K562 (cell line): ENCODE measurements around the gene XRCC3. TPM values are rescaled to one million over a fixed set of nuclear protein-coding genes. Genes with fewer than 3 reads are reported as not detected.

ENCODE experiments used
- E2F1 ChIP-seq: sonication (generic); formaldehyde crosslinking; IDR thresholded peaks from 2 replicates; pipeline ENCODE4 v1.8.1; 2023; ENCODE audit warnings: mild to moderate bottlenecking, missing genetic modification reagents, moderate library complexity
- E2F3 ChIP-seq: fragments of 250-450 bp; sonication (Bioruptor Pico); IDR thresholded peaks from 2 replicates; pipeline ENCODE4 v1.4.0; 2020; ENCODE audit warnings: mild to moderate bottlenecking
- FIP1L1 ChIP-seq: fragments of 200-400 bp; formaldehyde crosslinking; IDR thresholded peaks from 2 replicates; pipeline ENCODE4 v1.6.1; 2018; ENCODE audit warnings: mild to moderate bottlenecking, low read depth, low read length; ENCODE audit not compliant: poor library complexity, severe bottlenecking
- FOXJ2 ChIP-seq: fragments of 200-800 bp; sonication (Bioruptor generic); IDR thresholded peaks from 2 replicates; pipeline ENCODE4 v1.6.1; 2016; ENCODE audit warnings: missing genetic modification characterization, missing compliant biosample characterization
- LCOR ChIP-seq: sonication (generic); formaldehyde crosslinking; IDR thresholded peaks from 2 replicates; pipeline ENCODE4 v1.8.0; 2022; ENCODE audit warnings: mild to moderate bottlenecking, missing genetic modification reagents
- MEIS2 ChIP-seq: fragments of 450-650 bp; IDR thresholded peaks from 2 replicates; pipeline ENCODE4 v1.6.1; 2014; ENCODE audit warnings: mild to moderate bottlenecking; ENCODE audit not compliant: partially characterized antibody
- PTTG1 ChIP-seq: fragments of 450-650 bp; IDR thresholded peaks from 2 replicates; pipeline ENCODE4 v1.6.1; 2016; ENCODE audit warnings: low read depth, mild to moderate bottlenecking, missing genetic modification characterization, missing compliant biosample characterization
- ZNF133 ChIP-seq: fragments of 250-450 bp; sonication (Bioruptor Pico); IDR thresholded peaks from 2 replicates; pipeline ENCODE4 v1.4.0; 2020; ENCODE audit warnings: mild to moderate bottlenecking
- ZNF609 ChIP-seq: sonication (generic); formaldehyde crosslinking; IDR thresholded peaks from 2 replicates; pipeline ENCODE4 v1.8.1; 2023; ENCODE audit warnings: missing genetic modification reagents, mild to moderate bottlenecking, borderline replicate concordance
- polyA plus RNA-seq, 8 experiments: library from polyadenylated mRNA; depleted of rRNA in 4 of 8; stranded (reverse) in 5 of 8; unstranded in 3 of 8; fragments of >200 nt; fragmentation: Nextera tagmentation in 2 of 8; fragmentation: Illumina TruSeq in 1 of 8; extraction: Ambion mirVana in 2 of 8; extraction: Trizol in 1 of 8; gene quantifications; 2 replicates each; pipeline versions ENCODE4 v1.2.1 to v1.2.3, GENCODE V29; 2011 to 2014; ENCODE audit warnings: inconsistent platforms in 1 of 8, missing spikeins in 1 of 8
- total RNA-seq, 7 experiments: library from RNA; depleted of rRNA in 6 of 7; stranded (reverse); fragments of >200 nt in 6 of 7; fragmentation: Illumina TruSeq in 2 of 7; extraction: Trizol in 2 of 7; gene quantifications; 2 replicates each; pipeline versions ENCODE4 v1.2.1 to v1.2.3, GENCODE V29; 2011 to 2021; ENCODE audit warnings: low replicate concordance in 1 of 7
- TF ChIP-seq, protein P1 (sequence below): fragments of 250-450 bp; sonication (Bioruptor Pico); IDR thresholded peaks from 2 replicates; pipeline ENCODE4 v1.8.0; 2021; ENCODE audit warnings: moderate library complexity, mild to moderate bottlenecking, inconsistent platforms
- TF ChIP-seq, protein P2 (sequence below): fragments of 450-650 bp; IDR thresholded peaks from 2 replicates; pipeline ENCODE4 v1.6.1; 2016; ENCODE audit warnings: mild to moderate bottlenecking
- TF ChIP-seq, protein P3 (sequence below), 2 experiments: fragments of 200-800 bp in 1 of 2; sonication (Bioruptor generic) in 1 of 2; sonication (generic) in 1 of 2; formaldehyde crosslinking in 1 of 2; IDR thresholded peaks in 1 of 2; conservative IDR thresholded peaks in 1 of 2; 2 replicates each; pipeline versions ENCODE4 v1.5.0 to v1.6.1; 2016 to 2020; ENCODE audit warnings: missing compliant biosample characterization in 1 of 2, missing genetic modification characterization in 1 of 2, missing genetic modification reagents in 1 of 2

XRCC3 gene
- total and polyA plus RNA-seq, 9 of the 15 experiments (the other 6 are each of a cell fraction or from before 2014, with no cell fraction given), result 0.34 to 59.3 (median 30.3) TPM

DNA sequence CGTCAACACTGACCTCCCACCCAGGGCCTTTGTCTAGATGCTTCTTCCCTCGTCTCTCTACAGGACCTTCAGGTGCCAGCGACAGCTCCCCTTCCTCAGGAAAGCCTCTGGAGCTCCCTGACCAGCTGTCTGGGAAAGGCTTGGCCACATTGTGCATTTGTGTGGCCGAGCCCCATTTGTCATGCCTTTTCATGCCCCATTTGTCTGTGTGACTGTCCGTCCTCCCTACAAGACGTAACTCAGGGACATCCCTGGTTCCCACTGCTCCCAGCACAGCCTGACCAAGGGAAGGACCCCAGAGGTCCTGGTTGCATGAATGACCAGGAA lies 24.2 kb upstream of the XRCC3 start (continued):
- TF ChIP-seq, protein P1, sequence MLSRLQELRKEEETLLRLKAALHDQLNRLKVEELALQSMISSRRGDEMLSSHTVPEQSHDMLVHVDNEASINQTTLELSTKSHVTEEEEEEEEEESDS (CRISPR knock-in tag), result no peak
- TF ChIP-seq, protein P2, sequence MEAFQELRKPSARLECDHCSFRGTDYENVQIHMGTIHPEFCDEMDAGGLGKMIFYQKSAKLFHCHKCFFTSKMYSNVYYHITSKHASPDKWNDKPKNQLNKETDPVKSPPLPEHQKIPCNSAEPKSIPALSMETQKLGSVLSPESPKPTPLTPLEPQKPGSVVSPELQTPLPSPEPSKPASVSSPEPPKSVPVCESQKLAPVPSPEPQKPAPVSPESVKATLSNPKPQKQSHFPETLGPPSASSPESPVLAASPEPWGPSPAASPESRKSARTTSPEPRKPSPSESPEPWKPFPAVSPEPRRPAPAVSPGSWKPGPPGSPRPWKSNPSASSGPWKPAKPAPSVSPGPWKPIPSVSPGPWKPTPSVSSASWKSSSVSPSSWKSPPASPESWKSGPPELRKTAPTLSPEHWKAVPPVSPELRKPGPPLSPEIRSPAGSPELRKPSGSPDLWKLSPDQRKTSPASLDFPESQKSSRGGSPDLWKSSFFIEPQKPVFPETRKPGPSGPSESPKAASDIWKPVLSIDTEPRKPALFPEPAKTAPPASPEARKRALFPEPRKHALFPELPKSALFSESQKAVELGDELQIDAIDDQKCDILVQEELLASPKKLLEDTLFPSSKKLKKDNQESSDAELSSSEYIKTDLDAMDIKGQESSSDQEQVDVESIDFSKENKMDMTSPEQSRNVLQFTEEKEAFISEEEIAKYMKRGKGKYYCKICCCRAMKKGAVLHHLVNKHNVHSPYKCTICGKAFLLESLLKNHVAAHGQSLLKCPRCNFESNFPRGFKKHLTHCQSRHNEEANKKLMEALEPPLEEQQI, result no peak
- TF ChIP-seq FIP1L1 (no peak), ZNF133 (CRISPR knock-in tag) (no peak), E2F1 (CRISPR knock-in tag) (no peak), PTTG1 (no peak), FOXJ2 (tag) (no peak), LCOR (no peak), MEIS2 (no peak), ZNF609 (CRISPR knock-in tag) (no peak), E2F3 (CRISPR knock-in tag) (no peak)
- TF ChIP-seq, protein P3, sequence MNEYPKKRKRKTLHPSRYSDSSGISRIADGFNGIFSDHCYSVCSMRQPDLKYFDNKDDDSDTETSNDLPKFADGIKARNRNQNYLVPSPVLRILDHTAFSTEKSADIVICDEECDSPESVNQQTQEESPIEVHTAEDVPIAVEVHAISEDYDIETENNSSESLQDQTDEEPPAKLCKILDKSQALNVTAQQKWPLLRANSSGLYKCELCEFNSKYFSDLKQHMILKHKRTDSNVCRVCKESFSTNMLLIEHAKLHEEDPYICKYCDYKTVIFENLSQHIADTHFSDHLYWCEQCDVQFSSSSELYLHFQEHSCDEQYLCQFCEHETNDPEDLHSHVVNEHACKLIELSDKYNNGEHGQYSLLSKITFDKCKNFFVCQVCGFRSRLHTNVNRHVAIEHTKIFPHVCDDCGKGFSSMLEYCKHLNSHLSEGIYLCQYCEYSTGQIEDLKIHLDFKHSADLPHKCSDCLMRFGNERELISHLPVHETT (CRISPR knock-in tag; conservative IDR thresholded peaks at IDR 0.05 in 1 of 2, IDR thresholded peaks at IDR 0.05 in 1 of 2), result no peak
